ENCODE data around the gene POC1A.

POC1A gene

DNA sequence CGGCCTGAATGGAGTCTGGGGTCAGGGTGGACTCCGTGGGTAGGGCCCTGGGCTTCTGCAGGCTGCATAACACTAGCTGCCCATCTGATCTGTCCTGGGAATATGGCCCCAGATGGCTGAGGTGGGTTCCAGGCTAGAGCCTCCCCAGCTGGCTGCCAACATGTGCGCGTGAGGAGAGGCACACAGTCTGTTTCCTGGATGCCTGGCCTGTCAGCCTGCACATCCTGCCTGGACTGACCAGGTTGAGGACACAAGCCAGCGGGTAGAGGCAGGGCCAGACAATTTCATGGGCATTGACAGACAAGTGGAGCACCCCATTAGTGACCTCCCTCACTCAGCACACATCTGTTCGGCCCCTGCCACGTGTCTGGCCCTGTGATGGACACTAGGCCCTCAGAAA is 128.8 kb downstream of the POC1A start:
- DNase-seq (ENCODE audit: low spot score) = no peak
